ENCODE data around the gene SCNM1. TPM values are rescaled to one million over a fixed set of nuclear protein-coding genes. Genes with fewer than 3 reads are reported as not detected.
A peak's percentile ranks its signal among the peaks of the same experiment; 100 is the strongest.

SCNM1 gene
- total RNA-seq, 1 donor from 2014 or later = 19.7 TPM

GRCh38 chr1:151137789-151138188, 28.2 kb upstream of the SCNM1 start:
- peak; percentile 52 for FAIRE-seq
- H3K36me3 ChIP-seq (ENCODE audit: control insufficient read depth, insufficient read depth, low read length) = no peaks in the 10 kb centered on the region
- no peak overlapping the region for H3K4me3 ChIP-seq (ENCODE audit: low read depth, low read length)
- no peak for TF ChIP-seq CTCF (IDR thresholded peaks at IDR 0.05; ENCODE audit: insufficient read depth, low read length, severe bottlenecking)
- H3K27me3 ChIP-seq (ENCODE audit: control insufficient read depth, insufficient read depth, low read length) = no peaks in the 10 kb centered on the region
- DNase-seq (ENCODE audit: low read depth) = no peak

GRCh38 chr1:151142411-151143056, 23.4 kb upstream of the SCNM1 start:
- H3K27me3 ChIP-seq (ENCODE audit: control insufficient read depth, insufficient read depth, low read length) = peaks cover 2% of the 10 kb centered on the region
- DNase-seq (ENCODE audit: low read depth) (no peak), FAIRE-seq (no peak)

GRCh38 chr1:151143057-151143435, 22.9 kb upstream of the SCNM1 start:
- DNase-seq (ENCODE audit: low read depth) = no peak
- Histone ChIP-seq H3K27me3 (ENCODE audit: control insufficient read depth, insufficient read depth, low read length) (peaks cover 2% of the 10 kb centered on the region), H3K36me3 (ENCODE audit: control insufficient read depth, insufficient read depth, low read length) (no peaks in the 10 kb centered on the region), H3K4me3 (ENCODE audit: low read depth, low read length) (no peak overlapping the region)
- no peak for FAIRE-seq
- no peak for TF ChIP-seq CTCF (IDR thresholded peaks at IDR 0.05; ENCODE audit: insufficient read depth, low read length, severe bottlenecking)

More at GRCh38 chr1:151142411-151143056, 23.4 kb upstream of the SCNM1 start:
- TF ChIP-seq CTCF (IDR thresholded peaks at IDR 0.05; ENCODE audit: insufficient read depth, low read length, severe bottlenecking) = no peak
- Histone ChIP-seq H3K4me3 (ENCODE audit: low read depth, low read length) (no peak overlapping the region), H3K36me3 (ENCODE audit: control insufficient read depth, insufficient read depth, low read length) (no peaks in the 10 kb centered on the region)

GRCh38 chr1:151143986-151144385, 22.0 kb upstream of the SCNM1 start:
- H3K36me3 ChIP-seq (ENCODE audit: control insufficient read depth, insufficient read depth, low read length) = no peaks in the 10 kb centered on the region
- no peak for DNase-seq (ENCODE audit: low read depth)
- FAIRE-seq = no peak
- no peak overlapping the region for H3K4me3 ChIP-seq (ENCODE audit: low read depth, low read length)
- no peak for TF ChIP-seq CTCF (IDR thresholded peaks at IDR 0.05; ENCODE audit: insufficient read depth, low read length, severe bottlenecking)
- peaks cover 2% of the 10 kb centered on the region for H3K27me3 ChIP-seq (ENCODE audit: control insufficient read depth, insufficient read depth, low read length)

GRCh38 chr1:151144474-151145303, 21.3 kb upstream of the SCNM1 start:
- no peak for TF ChIP-seq CTCF (IDR thresholded peaks at IDR 0.05; ENCODE audit: insufficient read depth, low read length, severe bottlenecking)
- DNase-seq (ENCODE audit: low read depth) = no peak
- H3K4me3 ChIP-seq (ENCODE audit: low read depth, low read length) = no peak overlapping the region
- no peaks in the 10 kb centered on the region for H3K36me3 ChIP-seq (ENCODE audit: control insufficient read depth, insufficient read depth, low read length)
- no peak for FAIRE-seq
- H3K27me3 ChIP-seq (ENCODE audit: control insufficient read depth, insufficient read depth, low read length) = peaks cover 2% of the 10 kb centered on the region
